ENCODE data around the gene IGFBPL1.

Gene IGFBPL1

GRCh38 chr9:38388283-38389223 lies 35.7 kb downstream of the IGFBPL1 start:
- TF ChIP-seq, protein P1, sequence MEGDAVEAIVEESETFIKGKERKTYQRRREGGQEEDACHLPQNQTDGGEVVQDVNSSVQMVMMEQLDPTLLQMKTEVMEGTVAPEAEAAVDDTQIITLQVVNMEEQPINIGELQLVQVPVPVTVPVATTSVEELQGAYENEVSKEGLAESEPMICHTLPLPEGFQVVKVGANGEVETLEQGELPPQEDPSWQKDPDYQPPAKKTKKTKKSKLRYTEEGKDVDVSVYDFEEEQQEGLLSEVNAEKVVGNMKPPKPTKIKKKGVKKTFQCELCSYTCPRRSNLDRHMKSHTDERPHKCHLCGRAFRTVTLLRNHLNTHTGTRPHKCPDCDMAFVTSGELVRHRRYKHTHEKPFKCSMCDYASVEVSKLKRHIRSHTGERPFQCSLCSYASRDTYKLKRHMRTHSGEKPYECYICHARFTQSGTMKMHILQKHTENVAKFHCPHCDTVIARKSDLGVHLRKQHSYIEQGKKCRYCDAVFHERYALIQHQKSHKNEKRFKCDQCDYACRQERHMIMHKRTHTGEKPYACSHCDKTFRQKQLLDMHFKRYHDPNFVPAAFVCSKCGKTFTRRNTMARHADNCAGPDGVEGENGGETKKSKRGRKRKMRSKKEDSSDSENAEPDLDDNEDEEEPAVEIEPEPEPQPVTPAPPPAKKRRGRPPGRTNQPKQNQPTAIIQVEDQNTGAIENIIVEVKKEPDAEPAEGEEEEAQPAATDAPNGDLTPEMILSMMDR (conservative IDR thresholded peaks at IDR 0.05) = no peak

GRCh38 chr9:38387751-38388150 lies 36.5 kb downstream of the IGFBPL1 start:
- H3K27ac ChIP-seq = no peak overlapping the region
- TF ChIP-seq, protein P1 (conservative IDR thresholded peaks at IDR 0.05) = no peak

More at GRCh38 chr9:38388283-38389223, 35.7 kb downstream of the IGFBPL1 start:
- H3K27ac ChIP-seq = no peak overlapping the region

DNA sequence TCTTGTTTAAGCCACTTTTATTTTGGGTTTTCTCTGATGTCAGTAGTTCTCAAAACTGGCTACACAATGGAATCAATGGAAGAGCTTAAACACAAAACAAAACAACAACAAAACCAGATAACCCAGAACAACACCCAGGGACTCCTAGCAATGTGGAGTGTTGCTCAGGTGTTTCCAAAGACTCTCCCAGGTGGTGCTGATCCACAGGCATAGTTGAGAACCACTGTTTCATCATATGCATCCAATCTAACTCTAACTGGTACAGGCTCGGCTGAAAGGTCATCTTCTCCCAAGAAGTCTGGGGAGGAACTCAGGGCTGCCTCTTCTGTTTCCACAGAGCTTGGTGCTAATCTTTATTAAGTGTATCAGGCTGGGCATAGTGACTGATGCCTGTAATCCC lies 37.2 kb downstream of the IGFBPL1 start:
- TF ChIP-seq, protein P1 (conservative IDR thresholded peaks at IDR 0.05) = no peak
- no peak overlapping the region for H3K27ac ChIP-seq

DNA sequence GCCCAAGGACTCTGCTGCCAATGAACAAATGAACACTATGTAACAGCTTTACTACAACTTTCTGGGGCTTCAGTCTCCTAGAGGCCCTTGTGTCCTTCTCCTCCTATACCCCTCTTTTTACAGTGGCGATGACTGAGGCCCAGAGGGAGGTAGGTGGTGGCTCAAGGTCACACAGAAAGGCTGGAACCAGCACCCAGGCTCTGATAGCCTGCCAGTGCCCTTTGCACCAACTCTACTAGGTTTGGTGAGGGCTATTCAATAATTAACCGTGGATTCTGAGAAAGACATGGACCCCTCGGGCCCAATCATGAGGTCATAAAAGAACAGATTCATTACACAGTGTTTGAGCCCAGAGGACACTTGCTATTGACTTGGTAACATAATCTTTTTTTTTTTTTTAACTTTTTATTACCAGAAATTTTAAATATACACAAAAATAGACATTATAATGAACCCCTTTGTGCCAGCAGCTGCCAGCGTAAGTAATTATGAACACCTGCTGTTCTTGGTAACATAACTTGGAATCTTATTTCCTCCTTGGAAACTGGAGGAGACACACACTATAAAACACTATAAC lies 37.8 kb downstream of the IGFBPL1 start:
- TF ChIP-seq, protein P1 (conservative IDR thresholded peaks at IDR 0.05) = no peak
- no peak overlapping the region for H3K27ac ChIP-seq

DNA sequence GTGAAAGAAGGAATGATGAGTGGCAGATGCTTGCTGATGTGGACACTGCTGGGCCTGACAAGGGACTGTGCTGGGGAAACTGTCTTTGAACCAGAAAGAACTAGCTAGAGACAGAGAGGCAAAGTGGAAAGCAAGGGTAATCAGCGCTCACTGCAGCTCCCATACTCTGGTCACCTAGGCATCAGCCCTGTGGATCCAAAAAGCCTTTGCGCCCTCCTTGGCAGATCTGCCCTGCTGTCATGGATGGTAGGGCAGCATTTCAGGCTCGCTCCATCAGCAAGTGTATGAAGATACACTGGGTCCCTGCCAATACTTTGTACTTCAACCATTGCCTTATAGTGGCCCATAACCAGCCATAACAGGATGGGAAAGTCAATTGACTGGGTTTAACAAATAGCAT lies 38.4 kb downstream of the IGFBPL1 start:
- TF ChIP-seq, protein P1 (conservative IDR thresholded peaks at IDR 0.05) = no peak
- no peak overlapping the region for H3K27ac ChIP-seq

- TF ChIP-seq, protein P1 (conservative IDR thresholded peaks at IDR 0.05) = no peak
- H3K27ac ChIP-seq = no peak overlapping the region
Measured at GRCh38 chr9:38384990-38385848, 39.0 kb downstream of the IGFBPL1 start.

DNA sequence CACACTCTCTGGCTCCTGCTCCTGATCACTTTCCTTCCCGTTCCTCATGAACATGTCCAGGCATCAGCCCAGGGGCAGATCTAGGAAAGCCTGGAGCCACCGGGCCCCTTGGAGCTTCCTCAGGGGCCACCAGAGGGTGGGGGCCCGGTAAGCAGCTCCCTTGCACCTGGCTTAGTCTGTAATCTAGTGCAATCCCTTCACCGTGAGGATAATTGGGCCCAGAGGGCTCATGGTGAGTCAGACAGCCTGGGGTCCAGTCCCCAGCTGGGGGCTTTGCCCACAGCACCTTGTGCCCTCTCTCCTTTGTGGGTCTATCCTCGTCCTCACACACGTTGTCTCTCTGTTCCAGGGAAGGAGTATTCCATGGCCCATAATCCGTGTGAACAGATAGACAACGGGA lies 42.1 kb downstream of the IGFBPL1 start:
- peak overlapping the region; percentile 82 for H3K27ac ChIP-seq
- TF ChIP-seq, protein P1 (conservative IDR thresholded peaks at IDR 0.05) = no peak
